HepG2 (cell line): ENCODE results near the gene FOXD2. TPM values are rescaled to one million over a fixed set of nuclear protein-coding genes. Genes with fewer than 3 reads are reported as not detected.

Source experiments
- ATAC-seq: fragments of 200-7000 bp; cut with Tn5 transposase; 3 replicates; pipeline ENCODE4 v1.9.1; 2020; ENCODE audit warnings: mild to moderate bottlenecking, moderate library complexity
- BruUV-seq: library from RNA; stranded (reverse); fragments of 400-500 nt; replicated peaks from 2 replicates; lab custom pipeline; 2021; lab: Mats Ljungman, UMichigan
- CTCF ChIA-PET: fragments of 300-600 bp; formaldehyde crosslinking; extraction: SDS; loops from one replicate; lab custom pipeline; 2021; ENCODE audit warnings: low total read pairs, inconsistent platforms, low intra/inter-chr PET ratio; lab: Yijun Ruan, JAX
- POLR2A ChIA-PET: fragments of 350-600 bp; sonication (Branson Sonifier 250); formaldehyde crosslinking; loops from one replicate; lab custom pipeline; 2020; ENCODE audit warnings: antibody characterized with exemption, inconsistent platforms; lab: Yijun Ruan, JAX
- DNase-seq: peaks from one replicate; pipeline ENCODE4 v3.0.0-alpha.2; 2015; ENCODE audit warnings: low spot score
- FAIRE-seq: peaks from 3 replicates; lab custom pipeline; 2011; peaks lifted over from hg19 to GRCh38; lab: Jason Lieb, UNC
- H2AFZ ChIP-seq: one replicate; pipeline ENCODE4 v1.6.1; 2011; ENCODE audit warnings: low read length, inconsistent platforms
- H3K27ac ChIP-seq: fragments of 300-600 bp; 3 replicates; pipeline ENCODE4 v1.8.0; 2011; ENCODE audit warnings: mixed run types, mild to moderate bottlenecking, mixed read lengths, low read length, inconsistent platforms; ENCODE audit not compliant: insufficient read depth; ENCODE audit errors: extremely low read length
- H3K27me3 ChIP-seq, 2 experiments: fragments of 200-600 bp in 1 of 2; 2 replicates in 1 of 2; 3 replicates in 1 of 2; pipeline versions ENCODE4 v1.6.0 to v1.8.0; 2011; ENCODE audit warnings: low read length in 2 of 2, mild to moderate bottlenecking in 2 of 2, moderate library complexity in 2 of 2, inconsistent platforms in 1 of 2; ENCODE audit not compliant: insufficient read depth in 2 of 2, control insufficient read depth in 1 of 2
- H3K36me3 ChIP-seq, 2 experiments: fragments of 200-600 bp in 1 of 2; replicated peaks in 1 of 2; 2 replicates in 1 of 2; 3 replicates in 1 of 2; pipeline versions ENCODE4 v1.5.1 to v1.8.0; 2011; ENCODE audit warnings: low read length in 2 of 2, inconsistent platforms in 1 of 2; ENCODE audit not compliant: insufficient read depth in 2 of 2, control insufficient read depth in 1 of 2
- H3K4me1 ChIP-seq: 2 replicates; pipeline ENCODE4 v1.5.1; 2012; ENCODE audit warnings: low read length, inconsistent platforms; ENCODE audit not compliant: insufficient read depth
- H3K4me2 ChIP-seq: 2 replicates; pipeline ENCODE4 v1.6.0; 2011; ENCODE audit warnings: low read depth, low read length, inconsistent platforms
- H3K4me3 ChIP-seq, 3 experiments: fragments of 200-600 bp in 1 of 3; sonication (generic), shearing (Covaris generic) in 1 of 3; replicated peaks in 1 of 3; 2 replicates each; pipeline ENCODE4 v1.5.1; 2011 to 2016; ENCODE audit warnings: low read length in 3 of 3, inconsistent platforms in 2 of 3, low read depth in 2 of 3, mild to moderate bottlenecking in 2 of 3, control low read depth in 1 of 3, mixed read lengths in 1 of 3; ENCODE audit not compliant: insufficient read depth in 1 of 3
- H3K79me2 ChIP-seq: one replicate; pipeline ENCODE4 v1.6.1; 2011; ENCODE audit warnings: low read length, inconsistent platforms; ENCODE audit not compliant: insufficient read depth
- H3K9ac ChIP-seq: 2 replicates; pipeline ENCODE4 v1.6.0; 2011; ENCODE audit warnings: mild to moderate bottlenecking, low read depth, low read length, inconsistent platforms; ENCODE audit not compliant: insufficient read depth
- H3K9me3 ChIP-seq: 2 replicates; pipeline ENCODE4 v1.5.1; 2012; ENCODE audit warnings: mild to moderate bottlenecking, low read length
- H4K20me1 ChIP-seq: 2 replicates; pipeline ENCODE4 v1.6.0; 2011; ENCODE audit warnings: inconsistent platforms, mild to moderate bottlenecking, low read length, moderate library complexity; ENCODE audit not compliant: insufficient read depth
- KAT2B ChIP-seq: fragments of 150-350 bp; IDR thresholded peaks from 2 replicates; pipeline ENCODE4 v1.6.1; 2014; ENCODE audit warnings: low read depth, low read length, borderline replicate concordance
- ZFP1 ChIP-seq: IDR thresholded peaks from 2 replicates; pipeline ENCODE4 v1.6.1; 2016
- ZMYM4 ChIP-seq: sonication (generic); formaldehyde crosslinking; IDR thresholded peaks from 2 replicates; pipeline ENCODE4 v1.8.1; 2023; ENCODE audit warnings: mild to moderate bottlenecking, missing genetic modification reagents
- ZNF276 ChIP-seq: sonication (generic); formaldehyde crosslinking; IDR thresholded peaks from 2 replicates; pipeline ENCODE4 v1.4.0; 2020; ENCODE audit warnings: mild to moderate bottlenecking, low read depth, missing genetic modification reagents
- WGBS: methylation state at CpG from one replicate; pipeline ENCODE4 v1.1.6; 2017; ENCODE audit warnings: low lambda C conversion rate; 5-methylcytosine and 5-hydroxymethylcytosine counted together
- in situ Hi-C: cut with HindIII; loops from 2 replicates; pipeline ENCODE4 v1.10.0; 2017; ENCODE audit warnings: low pct_unique_long_range_greater_than_20kb; ENCODE audit not compliant: extremely low pct_ligation_motif_present
- intact Hi-C: fragments of 100-400 bp; cut with micrococcal nuclease; formaldehyde crosslinking; loops from one replicate; pipeline ENCODE4 v1.10.0; 2022; ENCODE audit not compliant: unreplicated experiment
- polyA plus RNA-seq, 8 experiments: library from polyadenylated mRNA; depleted of rRNA in 3 of 8; stranded (reverse) in 7 of 8; unstranded in 1 of 8; fragments of >200 nt; fragmentation: Illumina TruSeq in 4 of 8; extraction: Trizol in 4 of 8; gene quantifications; 2 replicates each; pipeline versions ENCODE4 v1.2.1 to v1.2.3, GENCODE V29; 2011 to 2016; ENCODE audit warnings: low read depth in 4 of 8, missing spikeins in 1 of 8, mixed read lengths in 1 of 8; ENCODE audit not compliant: insufficient read depth in 1 of 8
- total RNA-seq, 5 experiments: library from RNA; depleted of rRNA; stranded (reverse); fragments of >200 nt; fragmentation: Illumina TruSeq; extraction: Trizol; gene quantifications; 2 replicates each; pipeline ENCODE4 v1.2.3, GENCODE V29; 2016; ENCODE audit warnings: low read depth in 1 of 5
- TF ChIP-seq, protein P1 (sequence below): sonication (generic); formaldehyde crosslinking; IDR thresholded peaks from 2 replicates; pipeline ENCODE4 v1.4.0; 2020; ENCODE audit warnings: missing genetic modification reagents, borderline replicate concordance

The FOXD2 gene
- total and polyA plus RNA-seq, 2 of the 13 experiments (the other 11 are each of a cell fraction or from before 2014, with no cell fraction given), result 0.01 to 0.09 TPM

DNA sequence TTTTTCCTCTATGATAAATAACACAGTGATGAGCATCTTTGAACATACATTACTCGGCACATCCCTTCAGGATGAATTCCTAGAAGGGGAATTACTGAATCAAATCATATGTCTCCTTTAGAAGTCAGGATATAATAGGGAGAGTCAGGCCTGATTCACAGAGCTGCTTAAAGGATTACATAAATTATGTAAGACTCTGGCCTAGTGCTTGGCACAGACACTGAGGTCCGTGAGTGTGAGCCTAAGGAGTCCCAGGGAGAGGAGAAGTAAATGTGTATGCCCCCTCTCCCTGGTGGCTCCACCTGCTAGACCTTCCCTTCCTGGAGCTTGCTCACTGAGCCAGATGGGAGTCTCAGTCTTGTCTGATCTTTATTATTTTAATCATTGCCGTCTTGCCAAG lies 30.4 kb upstream of the FOXD2 start:
- no TSS peak for BruUV-seq
- WGBS, result 46% methylated on average over 3 of the region's 3 CpGs
- no peak overlapping the region for H3K4me3 ChIP-seq
- H3K4me1 ChIP-seq, result peaks cover 4% of the 10 kb centered on the region; the same call in 1 of the 2 replicates
- no peaks in the 10 kb centered on the region for H3K9me3 ChIP-seq
- no peaks in the 10 kb centered on the region for H3K36me3 ChIP-seq
- ATAC-seq (no peak), FAIRE-seq (no peak), DNase-seq (no peak)
- no peak overlapping the region for H3K9ac ChIP-seq
- POLR2A ChIA-PET, result no interaction called here
- no peaks in the 10 kb centered on the region for H4K20me1 ChIP-seq
- H3K79me2 ChIP-seq, result no peaks in the 10 kb centered on the region
- CTCF ChIA-PET, result no interaction called here
- intact Hi-C loops (no loop called here), in situ Hi-C loops (no loop called here)
- TF ChIP-seq KAT2B (no peak), ZFP1 (CRISPR knock-in tag) (no peak), ZNF276 (CRISPR knock-in tag) (no peak), ZMYM4 (CRISPR knock-in tag) (no peak)
- TF ChIP-seq, protein P1, sequence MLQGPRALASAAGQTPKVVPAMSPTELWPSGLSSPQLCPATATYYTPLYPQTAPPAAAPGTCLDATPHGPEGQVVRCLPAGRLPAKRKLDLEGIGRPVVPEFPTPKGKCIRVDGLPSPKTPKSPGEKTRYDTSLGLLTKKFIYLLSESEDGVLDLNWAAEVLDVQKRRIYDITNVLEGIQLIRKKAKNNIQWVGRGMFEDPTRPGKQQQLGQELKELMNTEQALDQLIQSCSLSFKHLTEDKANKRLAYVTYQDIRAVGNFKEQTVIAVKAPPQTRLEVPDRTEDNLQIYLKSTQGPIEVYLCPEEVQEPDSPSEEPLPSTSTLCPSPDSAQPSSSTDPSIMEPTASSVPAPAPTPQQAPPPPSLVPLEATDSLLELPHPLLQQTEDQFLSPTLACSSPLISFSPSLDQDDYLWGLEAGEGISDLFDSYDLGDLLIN (CRISPR knock-in tag), result no peak
- H3K27me3 ChIP-seq, result peaks cover 2 to 31% of the 10 kb centered on the region in 2 experiments; a peak in 3 of 5 replicates
- H3K27ac ChIP-seq, result no peak overlapping the region
- no peak overlapping the region for H3K4me2 ChIP-seq
- H2AFZ ChIP-seq, result no peak overlapping the region
